Astrocyte of the cerebellum (primary cell): Measurements from ENCODE around the gene RAD54L.

Experiments
- DNase-seq: peaks from one replicate; pipeline ENCODE4 v3.0.0-alpha.2; 2011; ENCODE audit warnings: low read depth
- H3K4me3 ChIP-seq: 2 replicates; pipeline ENCODE4 v1.5.1; 2011; ENCODE audit warnings: mild to moderate bottlenecking, low read depth, low read length, moderate library complexity
- CTCF ChIP-seq: IDR thresholded peaks from 2 replicates; pipeline ENCODE4 v1.5.1; 2012; ENCODE audit warnings: low read length, low read depth, moderate library complexity, mild to moderate bottlenecking; ENCODE audit errors: missing control alignments
- in situ Hi-C: cut with HindIII; loops from 2 replicates; pipeline ENCODE4 v1.10.0; 2017; ENCODE audit warnings: low sequenced_read_pairs

RAD54L gene

GRCh38 chr1:46295306-46295705 is 47.7 kb downstream of the RAD54L start:
- TF ChIP-seq CTCF: no peak
- no peak for DNase-seq
- H3K4me3 ChIP-seq: no peak overlapping the region
- in situ Hi-C loops: no loop called here

- no peak overlapping the region for H3K4me3 ChIP-seq
- TF ChIP-seq CTCF: no peak
- no peak for DNase-seq
- in situ Hi-C loops: no loop called here
Measured at GRCh38 chr1:46298387-46298786, 50.8 kb downstream of the RAD54L start.

- no peak for TF ChIP-seq CTCF
- no peak for DNase-seq
- in situ Hi-C loops: no loop called here
- peak overlapping the region; percentile 94 for H3K4me3 ChIP-seq
Measured at GRCh38 chr1:46300673-46301405, 53.3 kb downstream of the RAD54L start.

GRCh38 chr1:46301406-46301807 is 53.8 kb downstream of the RAD54L start:
- DNase-seq: no peak
- no peak for TF ChIP-seq CTCF
- in situ Hi-C loops: no loop called here
- peak overlapping the region; percentile 94 for H3K4me3 ChIP-seq

GRCh38 chr1:46301808-46302640 is 54.5 kb downstream of the RAD54L start:
- in situ Hi-C loops: no loop called here
- no peak for DNase-seq
- peak; percentile 23 for TF ChIP-seq CTCF

GRCh38 chr1:46302641-46303037 is 55.1 kb downstream of the RAD54L start:
- in situ Hi-C loops: no loop called here
- H3K4me3 ChIP-seq: peak overlapping the region; percentile 94
- TF ChIP-seq CTCF: no peak
- no peak for DNase-seq

More at GRCh38 chr1:46301808-46302640, 54.5 kb downstream of the RAD54L start:
- peak overlapping the region; percentile 94 for H3K4me3 ChIP-seq
